Uterus (tissue), 4 donors: ENCODE results near the gene PCBP1. TPM values are rescaled to one million over a fixed set of nuclear protein-coding genes. Genes with fewer than 3 reads are reported as not detected.
"Not testable (repeated sequence)": the region's sequence is repeated elsewhere in the genome, so short reads cannot be mapped to it uniquely, and the experiment has no call there.

ENCODE experiments used
- DNase-seq, 2 donors: peaks; one replicate each; pipeline ENCODE4 v3.0.0-alpha.2; 2019 to 2020
- H3K27ac ChIP-seq, 2 donors: fragments of 200-600 bp; sonication (generic); 1 replicate in 1 of 2; 2 replicates in 1 of 2; pipeline ENCODE4 v1.5.1; 2016 to 2018
- H3K27me3 ChIP-seq, 2 donors: fragments of 200-600 bp; sonication (generic); one replicate each; pipeline ENCODE4 v1.5.1; 2018 to 2019; ENCODE audit warnings: control low read depth in 1 of 2
- H3K36me3 ChIP-seq, 2 donors: fragments of 200-600 bp; sonication (generic); one replicate each; pipeline ENCODE4 v1.5.1; 2019; ENCODE audit warnings: control low read depth in 1 of 2
- H3K4me1 ChIP-seq, 2 donors: fragments of 200-600 bp; sonication (generic); one replicate each; pipeline ENCODE4 v1.5.1; 2018 to 2019; ENCODE audit warnings: control low read depth in 1 of 2
- H3K4me3 ChIP-seq, 2 donors: fragments of 200-600 bp; sonication (generic); 1 replicate in 1 of 2; 2 replicates in 1 of 2; pipeline ENCODE4 v1.5.1; 2018 to 2019; ENCODE audit warnings: mild to moderate bottlenecking in 1 of 2
- H3K9me3 ChIP-seq, 2 donors: fragments of 200-600 bp; sonication (generic); one replicate each; pipeline ENCODE4 v1.5.1; 2019; ENCODE audit warnings: control low read depth in 1 of 2
- POLR2A ChIP-seq, 2 donors: fragments of 450-650 bp; IDR thresholded peaks; one replicate each; pipeline ENCODE4 v1.6.1; 2016; ENCODE audit warnings: antibody characterized with exemption in 2 of 2, mild to moderate bottlenecking in 1 of 2, moderate library complexity in 1 of 2
- intact Hi-C: fragments of 100-400 bp; cut with DNase I; formaldehyde crosslinking; loops from one replicate; pipeline ENCODE4 v1.15.1; 2023; ENCODE audit warnings: low total_unique reads
- total RNA-seq, 4 donors: library from RNA; depleted of rRNA in 3 of 4; stranded (reverse); fragments of >200 nt in 3 of 4; gene quantifications; one replicate each; pipeline versions ENCODE4 v1.1.0 to v1.2.4, GENCODE V29; 2014 to 2023
- TF ChIP-seq, protein P1 (sequence below), 4 experiments: fragments of 200-600 bp in 2 of 4; fragments of 450-650 bp in 2 of 4; sonication (generic) in 2 of 4; IDR thresholded peaks; one replicate each; pipeline ENCODE4 v1.5.1; 2016 to 2019; ENCODE audit warnings: antibody characterized with exemption in 4 of 4, mild to moderate bottlenecking in 2 of 4, moderate library complexity in 1 of 4
- donor health status: DM: yes; HTN: yes; CAD: no.

The PCBP1 gene
- total RNA-seq, 4 donors from 2014 or later, result 55.5 to 294 (median 101) TPM

DNA sequence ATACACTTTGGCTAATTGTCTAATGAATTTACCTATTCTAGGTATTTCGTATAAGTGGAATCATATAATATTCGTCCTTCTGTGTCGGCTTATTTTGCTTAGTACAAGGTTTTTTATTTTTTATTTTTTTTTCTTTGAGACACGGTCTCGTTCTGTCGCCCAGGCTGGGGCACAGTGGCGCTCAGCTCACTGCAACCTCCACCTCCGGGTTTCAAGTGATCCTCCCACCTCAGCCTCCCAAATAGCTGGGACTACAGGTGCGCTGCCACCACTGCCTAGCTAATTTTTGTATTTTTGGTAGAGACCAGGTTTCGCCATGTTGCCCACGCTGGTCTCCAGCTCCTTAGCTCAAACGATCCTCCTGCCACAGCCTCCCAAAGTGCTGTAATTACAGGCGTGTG is 38.2 kb downstream of the PCBP1 start:
- H3K4me3 ChIP-seq, result peak overlapping the region; percentile 60 to 69
- peak overlapping the region; percentile 99 to 100 for H3K27ac ChIP-seq
- TF ChIP-seq, protein P1, sequence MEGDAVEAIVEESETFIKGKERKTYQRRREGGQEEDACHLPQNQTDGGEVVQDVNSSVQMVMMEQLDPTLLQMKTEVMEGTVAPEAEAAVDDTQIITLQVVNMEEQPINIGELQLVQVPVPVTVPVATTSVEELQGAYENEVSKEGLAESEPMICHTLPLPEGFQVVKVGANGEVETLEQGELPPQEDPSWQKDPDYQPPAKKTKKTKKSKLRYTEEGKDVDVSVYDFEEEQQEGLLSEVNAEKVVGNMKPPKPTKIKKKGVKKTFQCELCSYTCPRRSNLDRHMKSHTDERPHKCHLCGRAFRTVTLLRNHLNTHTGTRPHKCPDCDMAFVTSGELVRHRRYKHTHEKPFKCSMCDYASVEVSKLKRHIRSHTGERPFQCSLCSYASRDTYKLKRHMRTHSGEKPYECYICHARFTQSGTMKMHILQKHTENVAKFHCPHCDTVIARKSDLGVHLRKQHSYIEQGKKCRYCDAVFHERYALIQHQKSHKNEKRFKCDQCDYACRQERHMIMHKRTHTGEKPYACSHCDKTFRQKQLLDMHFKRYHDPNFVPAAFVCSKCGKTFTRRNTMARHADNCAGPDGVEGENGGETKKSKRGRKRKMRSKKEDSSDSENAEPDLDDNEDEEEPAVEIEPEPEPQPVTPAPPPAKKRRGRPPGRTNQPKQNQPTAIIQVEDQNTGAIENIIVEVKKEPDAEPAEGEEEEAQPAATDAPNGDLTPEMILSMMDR (IDR thresholded peaks at IDR 0.05), result no peak
- no peak for TF ChIP-seq POLR2A (IDR thresholded peaks at IDR 0.05)
- intact Hi-C loops, result no loop called here
- peaks cover 0 to 6% of the 10 kb centered on the region in 2 donors for H3K4me1 ChIP-seq
- no peak for DNase-seq
- no peaks in the 10 kb centered on the region for H3K27me3 ChIP-seq
- no peaks in the 10 kb centered on the region for H3K36me3 ChIP-seq
- H3K9me3 ChIP-seq, result no peaks in the 10 kb centered on the region

DNA sequence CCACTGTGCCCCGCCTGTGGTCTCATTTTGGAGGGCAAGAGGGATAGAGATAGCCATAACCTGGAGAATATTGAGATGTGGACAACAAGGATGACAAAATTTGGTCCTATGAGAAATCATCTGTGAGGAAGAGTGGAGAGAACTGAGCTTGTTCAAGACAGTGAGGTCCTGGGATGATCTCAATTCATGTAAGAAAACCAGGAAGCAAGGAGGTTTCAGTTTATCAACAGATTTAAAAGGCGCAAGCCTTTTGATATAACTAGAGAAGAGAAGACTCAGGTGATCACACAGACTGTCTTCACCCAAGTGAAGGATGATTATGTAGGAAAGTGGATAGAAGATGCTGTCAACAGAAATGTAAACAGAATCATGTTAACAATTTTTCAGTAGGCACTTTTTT is 39.1 kb downstream of the PCBP1 start:
- H3K27ac ChIP-seq, result peak overlapping the region; percentile 99 to 100
- H3K27me3 ChIP-seq, result no peaks in the 10 kb centered on the region
- no peak for DNase-seq
- H3K4me3 ChIP-seq, result no peak overlapping the region
- intact Hi-C loops, result no loop called here
- no peak for TF ChIP-seq POLR2A (IDR thresholded peaks at IDR 0.05)
- TF ChIP-seq, protein P1 (IDR thresholded peaks at IDR 0.05), result no peak
- no peaks in the 10 kb centered on the region for H3K36me3 ChIP-seq
- no peaks in the 10 kb centered on the region for H3K9me3 ChIP-seq
- H3K4me1 ChIP-seq, result peaks cover under 1 to 6% of the 10 kb centered on the region in 2 donors

DNA sequence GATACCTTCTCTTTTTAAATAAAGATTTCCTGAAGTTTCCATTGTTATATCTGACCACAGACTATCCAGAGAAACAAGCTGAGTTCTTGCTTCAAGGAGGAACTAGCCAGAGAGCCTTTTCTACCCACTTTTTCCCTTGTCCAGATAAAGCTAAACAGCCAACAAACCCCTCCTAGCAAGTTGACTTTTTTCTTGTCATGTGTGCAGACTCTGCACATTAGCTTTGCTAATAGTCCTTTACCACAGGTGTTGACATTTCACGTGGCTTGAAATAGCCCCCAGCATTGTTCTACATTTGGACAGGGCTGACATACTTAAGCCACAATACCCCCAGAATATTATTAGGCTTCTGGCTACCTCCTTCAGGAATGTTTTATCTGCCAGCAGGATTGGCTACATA is 40.7 kb downstream of the PCBP1 start:
- no peak overlapping the region for H3K4me3 ChIP-seq
- no peak for DNase-seq
- intact Hi-C loops, result no loop called here
- H3K36me3 ChIP-seq, result no peaks in the 10 kb centered on the region
- H3K4me1 ChIP-seq, result peaks cover 6 to 9% of the 10 kb centered on the region in 2 donors
- TF ChIP-seq POLR2A (IDR thresholded peaks at IDR 0.05), result no peak
- TF ChIP-seq, protein P1 (IDR thresholded peaks at IDR 0.05), result no peak
- no peaks in the 10 kb centered on the region for H3K9me3 ChIP-seq
- peak overlapping the region in 1 of 2 donors; percentile 100 for H3K27ac ChIP-seq
- no peaks in the 10 kb centered on the region for H3K27me3 ChIP-seq

DNA sequence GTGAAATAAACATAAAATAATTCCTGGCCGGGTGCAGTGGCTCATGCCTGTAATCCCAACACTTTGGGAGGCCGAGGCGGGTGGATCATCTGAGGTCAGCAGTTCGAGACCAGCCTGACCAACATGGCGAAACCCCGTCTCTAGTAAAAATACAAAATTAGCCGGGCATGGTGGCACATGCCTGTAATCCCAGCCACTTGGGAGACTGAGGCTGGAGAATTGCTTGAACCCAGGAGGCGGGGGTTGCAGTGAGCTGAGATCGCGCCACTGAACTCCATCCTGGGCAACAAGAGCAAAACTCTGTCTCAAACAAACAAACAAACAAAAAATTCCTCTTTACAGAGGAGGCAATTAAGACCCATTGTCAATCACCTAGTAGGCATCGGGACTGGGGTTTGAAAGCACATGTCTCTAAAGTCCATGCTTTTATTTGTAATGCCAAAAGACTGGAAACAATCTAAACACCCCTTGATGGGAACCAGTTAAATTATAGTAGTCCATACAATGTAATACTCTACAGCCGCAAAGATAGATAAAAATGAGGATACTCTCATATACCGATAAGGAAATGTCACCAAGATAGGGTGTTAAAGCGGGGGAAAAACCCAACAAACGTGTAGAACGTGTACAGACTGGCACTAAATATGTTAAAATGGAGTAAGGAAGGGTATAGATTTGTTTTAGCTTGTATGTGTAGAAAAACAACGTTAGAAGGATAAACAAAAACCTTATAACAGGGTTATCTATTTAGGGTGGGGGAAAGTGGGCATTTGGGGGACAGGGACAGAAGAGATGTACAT is 44.3 kb downstream of the PCBP1 start:
- intact Hi-C loops, H3K4me1 ChIP-seq, DNase-seq, H3K36me3 ChIP-seq, H3K9me3 ChIP-seq, H3K27me3 ChIP-seq: not testable (repeated sequence)
- peak overlapping the region; percentile 87 to 99 for H3K27ac ChIP-seq
- peak overlapping the region; percentile 26 to 30 for H3K4me3 ChIP-seq

DNA sequence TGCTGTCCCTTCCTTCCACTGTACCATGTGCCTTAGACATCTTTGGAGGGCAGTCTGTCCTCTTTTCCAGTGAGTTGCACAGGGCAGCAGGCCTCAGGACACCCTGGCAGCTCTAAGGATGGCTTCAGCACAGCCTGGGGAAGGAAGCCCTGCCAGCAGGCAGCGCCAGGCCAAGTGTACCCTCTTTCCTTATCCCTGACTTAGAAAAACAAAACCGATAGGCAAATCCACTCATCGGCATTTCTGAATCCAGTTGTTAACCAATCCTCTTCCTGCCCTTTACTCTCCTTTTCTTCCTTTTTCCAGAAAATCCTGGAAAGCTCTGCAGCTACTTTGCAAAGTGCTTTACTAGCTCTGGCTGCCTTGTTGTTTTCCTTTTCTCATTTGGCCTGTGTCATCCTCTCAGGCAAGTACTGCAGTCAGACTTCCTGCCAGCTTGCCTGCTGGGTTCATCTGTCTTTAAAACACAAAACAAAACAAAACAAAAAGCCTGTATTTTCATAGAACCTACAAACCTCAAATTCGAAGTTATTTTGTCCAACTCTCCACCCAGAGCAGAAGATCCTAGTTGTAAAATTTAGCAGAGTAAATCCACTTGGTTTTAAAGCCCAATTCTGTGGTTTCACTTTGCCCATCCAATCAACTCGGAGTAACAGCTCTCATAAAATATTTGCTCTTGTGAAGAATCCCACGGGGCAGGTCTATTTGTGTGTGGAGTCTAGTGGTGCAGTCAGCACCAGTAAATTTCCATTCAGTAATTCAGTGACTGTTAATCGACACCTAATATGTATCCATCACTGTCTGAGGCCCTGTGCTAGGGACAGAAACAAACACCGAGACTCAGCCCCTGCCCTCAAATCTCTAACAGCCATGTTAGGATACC is 45.2 kb downstream of the PCBP1 start:
- peak overlapping the region; percentile 87 to 99 for H3K27ac ChIP-seq
- no peaks in the 10 kb centered on the region for H3K36me3 ChIP-seq
- TF ChIP-seq, protein P1 (IDR thresholded peaks at IDR 0.05), result peak in 1 of 4 experiments; percentile 6
- TF ChIP-seq POLR2A (IDR thresholded peaks at IDR 0.05), result peak in 1 of 2 donors; percentile 49
- H3K4me1 ChIP-seq, result peaks cover 6 to 9% of the 10 kb centered on the region in 2 donors
- no peaks in the 10 kb centered on the region for H3K9me3 ChIP-seq
- peak overlapping the region; percentile 26 to 30 for H3K4me3 ChIP-seq
- peak in 1 of 2 donors; percentile 48 for DNase-seq
- H3K27me3 ChIP-seq, result no peaks in the 10 kb centered on the region
- intact Hi-C loops, result no loop called here
